Muscle of arm (tissue), 12 donors: ENCODE data around the gene RNF166. TPM values are rescaled to one million over a fixed set of nuclear protein-coding genes. Genes with fewer than 3 reads are reported as not detected.
"Not testable (repeated sequence)": the region's sequence is repeated elsewhere in the genome, so short reads cannot be mapped to it uniquely, and the experiment has no call there.

Source experiments
- DNase-seq: peaks from one replicate; pipeline ENCODE4 v3.0.0-alpha.2; 2013
- polyA plus RNA-seq, 12 donors: library from polyadenylated mRNA; unstranded; fragments of 120-200 nt; gene quantifications; one replicate each; pipeline ENCODE4 v1.2.1, GENCODE V29; 2013; ENCODE audit not compliant: insufficient read length in 12 of 12

Gene RNF166
- polyA plus RNA-seq, 12 donors = 11.5 to 26.9 (median 16.3) TPM; not detected in 2

DNA sequence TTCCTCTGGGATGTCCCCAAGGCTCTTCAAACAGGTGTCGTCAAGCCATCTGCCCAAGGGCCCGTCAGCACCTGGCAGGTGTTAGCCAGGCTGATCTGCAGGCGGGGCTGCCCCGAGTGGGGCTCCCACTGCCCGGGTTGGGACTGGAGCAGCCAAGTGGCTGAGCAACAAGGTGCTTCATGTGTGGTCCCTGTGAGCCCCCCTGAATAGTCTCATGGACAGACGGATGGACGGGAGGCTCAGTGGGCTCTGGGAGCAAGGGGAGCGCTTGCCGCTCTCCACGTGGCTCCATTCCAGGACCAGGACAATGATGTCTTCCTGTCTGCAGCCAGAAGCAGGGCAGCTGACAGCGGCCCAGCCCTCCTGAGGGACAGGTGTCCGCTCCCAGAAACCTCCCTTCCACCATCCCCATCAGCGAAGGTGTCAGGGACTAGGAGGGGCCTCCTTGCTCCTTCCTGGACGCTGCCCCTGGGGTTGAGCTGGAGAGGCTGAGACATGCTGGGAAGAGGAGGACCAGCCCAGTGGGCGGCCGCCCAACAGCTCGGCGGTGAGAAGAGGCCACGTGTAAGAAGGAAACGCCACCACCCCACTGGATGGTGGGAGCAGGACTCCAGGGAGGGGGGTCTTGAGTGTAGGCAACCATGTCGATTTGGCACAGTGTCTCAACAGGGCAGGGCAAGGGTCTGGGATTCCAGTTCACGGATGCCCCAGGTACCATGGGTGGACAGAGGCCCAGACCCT lies 29.5 kb downstream of the RNF166 start:
- no peak for DNase-seq

DNA sequence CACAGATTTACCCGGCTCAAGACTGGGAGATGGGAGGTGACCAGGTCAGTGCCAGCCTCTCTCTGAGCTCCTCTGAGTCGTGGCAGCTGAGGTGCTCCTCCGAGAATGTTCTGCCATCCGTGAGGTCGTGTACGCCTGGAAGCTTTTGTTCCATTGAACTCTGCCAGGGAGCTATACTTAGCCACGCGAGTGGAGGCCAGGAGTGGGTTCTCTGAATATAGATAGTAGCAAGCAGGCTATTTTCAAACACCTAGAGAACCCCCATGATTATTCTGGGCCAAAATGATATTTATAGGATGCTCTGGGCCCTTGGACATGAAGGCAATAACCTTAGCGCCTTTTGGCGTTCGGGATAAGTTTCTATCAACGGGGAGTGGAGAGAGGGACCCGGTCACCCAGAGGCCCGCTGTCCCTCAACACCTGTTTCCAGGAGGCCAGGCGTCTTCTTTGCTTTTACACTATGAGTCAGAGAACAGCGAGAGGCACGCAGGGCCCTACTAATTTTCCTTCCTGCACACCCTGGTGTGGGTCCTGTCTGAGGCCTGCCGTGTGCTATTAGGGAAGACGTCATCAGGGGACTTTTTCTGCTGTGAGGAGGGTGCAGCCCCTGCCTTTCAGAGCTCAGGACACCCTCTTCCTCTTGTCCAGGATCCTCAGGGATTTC lies 32.4 kb downstream of the RNF166 start:
- no peak for DNase-seq

- no peak for DNase-seq
These were observed 33.4 kb downstream of the RNF166 start for GRCh38 chr16:88672776-88673175.

DNA sequence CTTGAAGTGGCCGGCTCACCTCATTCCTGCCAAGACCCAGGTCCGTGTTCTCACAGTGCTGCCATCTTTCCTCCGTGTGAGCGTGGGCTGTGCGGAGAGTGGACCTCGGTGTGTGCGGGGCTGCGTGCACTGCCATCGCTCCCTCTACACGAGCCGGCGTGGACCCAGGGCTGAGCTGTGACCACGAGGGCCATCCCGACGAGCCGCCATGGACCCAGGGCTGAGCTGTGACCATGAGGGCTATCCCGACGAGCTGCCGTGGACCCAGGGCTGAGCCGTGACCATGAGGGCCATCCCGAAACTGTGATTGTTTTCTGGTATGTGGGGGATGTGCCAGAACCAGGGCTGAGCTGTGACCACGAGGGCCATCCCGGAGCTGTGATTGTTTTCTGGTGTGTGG lies 34.4 kb downstream of the RNF166 start:
- DNase-seq = no peak

- no peak for DNase-seq
These were observed 36.2 kb downstream of the RNF166 start for GRCh38 chr16:88669980-88670379.

DNA sequence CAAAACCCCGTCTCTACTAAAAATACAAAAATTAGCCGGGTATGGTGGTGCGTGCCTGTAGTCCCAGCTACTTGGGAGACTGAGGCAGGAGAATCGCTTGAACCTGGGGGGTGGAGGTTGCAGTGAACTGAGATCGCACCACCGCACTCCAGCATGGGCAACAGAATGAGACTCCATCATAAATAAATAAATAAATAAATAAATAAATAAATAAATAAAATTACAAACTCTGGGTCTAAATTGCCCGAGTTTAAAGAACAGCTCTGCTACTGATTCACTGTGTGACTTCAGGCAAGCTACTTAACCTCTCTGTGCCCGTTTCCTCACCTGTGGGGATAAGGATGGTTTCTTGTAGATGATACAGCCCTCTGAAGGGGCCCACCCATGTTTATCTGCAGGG lies 36.7 kb downstream of the RNF166 start:
- DNase-seq = not testable (repeated sequence)

- DNase-seq = no peak
These were observed 38.7 kb downstream of the RNF166 start for GRCh38 chr16:88667461-88667860.

DNA sequence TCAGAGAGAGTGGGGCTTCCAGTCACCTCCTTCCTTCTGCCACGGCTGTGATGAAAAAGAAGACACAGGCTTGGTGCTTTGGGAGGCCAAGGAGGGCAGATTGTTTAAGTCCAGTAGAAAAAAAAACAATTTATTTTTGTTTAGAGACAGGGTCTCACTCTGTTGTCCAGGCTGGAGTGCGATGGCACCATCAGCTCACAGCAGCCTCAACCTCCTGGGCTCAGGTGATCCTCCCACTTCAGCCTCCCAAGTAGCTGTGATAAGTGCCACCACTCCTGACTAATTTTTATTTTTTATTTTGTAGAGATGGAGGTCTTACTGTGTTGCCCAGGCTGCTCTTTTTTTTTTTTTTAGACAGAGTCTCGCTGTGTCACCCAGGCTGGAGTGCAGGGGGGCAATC lies 40.6 kb downstream of the RNF166 start:
- DNase-seq = no peak

DNA sequence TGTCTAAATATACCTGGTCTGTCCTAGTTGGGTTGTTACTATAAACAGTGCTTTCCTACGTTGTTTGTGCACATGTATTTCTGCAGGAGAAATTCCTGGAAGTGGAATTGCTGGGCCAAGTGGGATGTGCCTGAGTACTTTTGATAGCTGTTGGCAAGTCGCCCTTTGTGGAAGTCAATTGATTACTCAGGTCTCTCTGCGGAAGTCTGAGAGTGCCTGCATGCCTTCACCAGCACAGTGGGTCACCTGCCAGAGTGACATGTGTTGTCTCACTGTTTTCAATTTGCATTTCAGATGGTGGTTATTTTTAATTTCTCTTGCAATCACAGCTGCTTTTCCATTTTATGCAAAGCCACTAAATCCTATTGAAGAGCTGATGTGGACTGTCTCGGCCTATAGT lies 41.1 kb downstream of the RNF166 start:
- no peak for DNase-seq

DNA sequence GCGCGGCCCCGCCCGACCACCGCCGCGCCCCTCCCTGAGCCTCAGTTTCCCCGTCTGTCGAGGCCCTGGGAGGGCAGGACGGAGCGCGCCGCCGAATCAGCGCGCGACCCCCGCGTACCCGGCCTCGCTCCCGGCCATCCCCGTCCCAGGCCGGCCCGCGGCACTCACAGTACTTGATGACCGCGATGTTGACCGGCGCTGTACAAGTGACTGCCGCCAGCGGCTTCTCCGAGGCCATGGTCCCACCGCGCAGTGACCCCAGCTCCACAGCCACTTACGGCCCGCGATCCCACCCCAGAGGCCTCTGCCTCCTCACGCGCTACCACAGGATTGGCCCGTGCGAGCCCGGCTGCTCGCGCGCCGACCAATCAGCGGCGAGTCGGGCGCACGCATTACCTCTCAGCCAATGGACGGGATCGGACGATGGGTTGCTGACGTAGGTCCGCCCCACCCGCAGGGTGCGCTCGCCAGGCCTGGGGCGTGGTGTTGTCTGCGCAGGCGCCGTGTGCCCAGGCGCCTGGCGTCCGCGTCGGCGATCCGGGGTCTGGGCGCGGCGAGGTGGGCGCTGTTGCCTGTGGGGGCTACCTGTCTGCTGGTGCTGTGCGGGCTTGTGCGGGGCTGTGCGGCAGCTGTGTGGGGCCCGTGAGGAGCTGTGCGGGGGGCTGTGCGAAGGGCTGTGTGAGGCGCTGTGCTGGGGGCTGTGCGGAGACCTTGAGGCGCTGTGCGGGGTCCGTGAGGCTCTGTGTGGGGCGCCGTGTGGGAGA lies 43.2 kb downstream of the RNF166 start, which contains the start of gene MVD:
Gene MVD (minus strand): TSS at position 249 of the 764 bp plus-strand sequence. CDS start 11 bp downstream, at position 238.
- peak; percentile 98 for DNase-seq

DNA sequence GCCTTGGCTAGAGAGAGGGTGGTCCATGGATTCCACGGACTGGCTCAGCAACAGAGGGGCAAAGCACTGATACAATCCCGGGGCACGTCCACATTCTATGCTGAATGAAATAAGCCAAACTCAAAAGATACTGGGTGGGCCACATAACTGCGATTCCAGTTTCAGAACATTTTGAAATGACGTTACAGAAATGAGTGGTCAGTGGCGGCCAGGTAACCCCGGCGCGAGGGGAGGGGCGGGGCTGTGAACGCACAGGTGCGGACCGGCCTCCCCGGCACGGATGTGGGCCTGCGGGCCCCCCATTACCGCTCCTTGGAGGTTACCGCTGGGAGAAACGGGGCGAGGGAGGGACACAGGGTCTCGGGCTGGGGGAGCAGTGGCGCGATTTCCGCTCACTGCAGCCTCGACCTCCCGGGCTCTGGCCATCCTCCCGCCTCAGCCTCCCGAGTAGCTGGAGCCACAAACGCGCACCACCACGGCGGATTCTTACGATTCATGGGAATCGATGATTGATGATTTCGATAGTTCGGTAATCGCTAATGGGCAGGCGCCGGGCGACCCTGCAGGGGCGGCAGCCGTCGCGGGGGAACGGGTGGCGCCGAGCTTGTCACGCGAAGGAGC lies 43.9 kb downstream of the RNF166 start:
- no peak for DNase-seq

DNA sequence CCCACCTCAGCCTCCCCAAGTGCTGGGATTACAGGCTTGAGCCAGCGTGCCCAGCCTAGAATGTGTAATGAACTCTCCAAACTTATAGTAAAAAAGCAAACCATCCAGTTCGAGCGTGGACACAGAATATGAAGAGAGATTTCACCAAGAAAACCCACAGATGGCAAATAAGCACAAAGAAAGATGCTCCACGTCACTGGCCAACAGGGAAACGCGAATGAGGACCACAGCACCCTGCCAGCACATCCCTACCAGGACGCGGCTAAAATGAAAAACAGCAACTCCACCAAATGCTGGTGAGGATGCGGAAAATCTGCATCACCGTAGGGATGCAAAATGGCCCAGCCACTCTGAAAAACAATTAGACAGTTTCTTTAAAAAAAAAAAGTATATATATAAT lies 44.7 kb downstream of the RNF166 start:
- no peak for DNase-seq

GRCh38 chr16:88659160-88659559 lies 47.0 kb downstream of the RNF166 start:
- DNase-seq = no peak

DNA sequence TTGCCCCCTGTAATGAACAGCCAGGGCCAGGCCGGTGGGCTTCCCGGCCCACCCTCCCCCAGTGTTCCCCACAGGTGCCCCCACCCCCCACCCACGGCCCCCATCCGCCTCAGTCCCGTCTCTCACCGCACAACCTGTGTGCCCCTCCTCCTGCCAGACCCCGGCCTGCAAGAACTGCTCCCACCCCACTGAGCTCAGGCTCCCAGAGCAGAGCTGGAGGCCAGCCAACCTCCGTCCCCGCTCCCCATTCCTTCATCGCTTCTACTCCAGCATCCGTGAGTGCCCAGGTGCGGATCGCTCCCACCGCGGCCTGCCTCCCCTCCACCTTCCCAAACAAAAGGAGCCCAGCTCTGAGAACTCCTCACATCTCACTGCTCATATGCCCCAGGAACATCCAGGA lies 47.5 kb downstream of the RNF166 start:
- DNase-seq = no peak

GRCh38 chr16:88657371-88657770 lies 48.8 kb downstream of the RNF166 start:
- no peak for DNase-seq

DNA sequence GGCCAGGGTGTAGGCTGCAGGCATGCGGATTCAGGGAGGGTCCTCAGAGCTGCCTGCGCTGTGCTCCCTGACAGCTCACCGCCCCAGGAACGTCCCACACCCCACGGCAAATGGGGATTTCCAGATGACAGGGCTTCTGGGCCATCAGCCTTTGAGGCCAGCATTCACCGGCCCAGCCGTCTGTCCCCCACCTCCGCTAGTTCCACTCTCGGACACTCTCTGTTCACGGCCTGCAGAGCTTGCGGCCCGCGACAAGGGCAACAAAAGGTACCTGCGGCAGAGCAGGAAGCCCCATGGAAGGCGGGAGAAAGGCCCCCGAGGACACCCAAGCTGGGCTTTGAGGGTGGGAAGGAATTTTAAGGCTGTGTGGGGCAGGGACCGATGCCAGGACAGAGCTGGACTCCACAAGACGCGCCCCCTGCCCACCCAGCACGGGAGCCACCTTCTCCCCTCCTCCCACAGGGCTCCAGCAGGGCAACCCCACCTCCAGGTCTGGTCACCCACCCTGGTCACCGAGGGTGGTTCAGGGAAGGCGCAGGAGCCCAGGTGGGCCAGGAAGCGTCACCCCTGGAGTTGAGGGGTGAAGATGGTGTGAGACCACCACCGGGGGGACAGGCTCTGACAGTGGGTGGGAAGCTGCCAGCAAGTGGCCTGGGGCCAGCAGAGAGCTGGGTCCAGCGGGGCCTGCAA lies 49.8 kb downstream of the RNF166 start:
- DNase-seq = no peak

DNA sequence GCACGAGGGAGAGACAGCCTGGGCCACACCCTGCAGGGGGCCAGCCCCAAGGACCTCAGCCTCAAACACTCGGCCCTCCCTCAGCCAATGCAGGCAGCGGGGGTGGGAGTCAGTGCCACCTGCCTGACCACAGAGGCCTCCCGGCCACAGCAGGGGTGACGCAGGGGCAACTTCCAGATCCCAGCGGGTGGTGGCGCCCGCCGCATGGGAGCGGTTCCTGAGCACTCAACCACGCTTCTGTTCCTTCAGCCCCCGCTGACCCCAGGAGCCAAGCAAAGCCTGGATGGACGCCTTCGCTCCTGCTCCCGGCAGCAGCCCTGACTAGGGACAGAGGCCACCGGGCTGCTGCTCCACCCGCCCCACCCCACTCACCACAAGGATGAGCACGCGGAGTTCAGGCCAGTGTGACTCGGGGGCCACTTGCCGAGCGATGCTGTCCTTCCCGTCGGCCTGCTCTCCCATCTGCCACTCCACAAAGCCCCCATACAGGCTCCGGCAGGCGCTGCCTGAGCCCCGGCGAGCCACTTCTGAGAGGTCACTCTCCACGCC lies 50.4 kb downstream of the RNF166 start:
- DNase-seq = no peak

DNA sequence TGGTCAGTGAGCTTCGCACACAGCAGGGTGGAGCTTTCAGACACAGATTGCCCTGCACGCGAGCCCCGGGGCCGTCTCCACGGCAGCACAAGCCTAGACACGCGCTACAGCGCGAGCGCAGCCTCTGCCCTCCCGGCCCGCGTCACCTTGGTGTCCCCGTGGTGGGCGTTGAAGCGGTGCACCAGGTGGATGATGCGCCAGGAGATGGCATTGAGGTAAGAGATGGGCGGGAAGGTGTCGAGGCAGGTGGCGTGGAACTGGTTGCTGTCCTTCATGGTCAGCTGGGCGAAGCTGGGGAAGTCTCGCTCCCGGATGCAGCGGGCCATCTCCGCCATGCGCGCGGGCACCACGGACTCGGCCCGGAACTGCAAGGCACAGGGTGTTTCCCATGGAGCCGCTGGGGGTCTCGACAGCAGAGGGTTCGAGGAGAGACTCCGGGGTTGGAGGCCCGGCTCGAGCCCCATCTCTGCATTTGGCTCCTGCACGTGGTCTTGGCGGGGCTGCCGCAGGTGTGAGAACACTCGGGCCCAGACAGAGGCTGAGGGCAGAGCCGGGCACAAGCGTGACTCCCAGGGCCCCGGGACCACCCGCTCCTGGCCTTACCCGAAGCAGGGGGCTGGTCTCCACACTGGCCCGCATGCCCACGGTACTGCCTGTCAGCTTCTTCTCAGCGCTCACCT lies 51.0 kb downstream of the RNF166 start:
- no peak for DNase-seq

DNA sequence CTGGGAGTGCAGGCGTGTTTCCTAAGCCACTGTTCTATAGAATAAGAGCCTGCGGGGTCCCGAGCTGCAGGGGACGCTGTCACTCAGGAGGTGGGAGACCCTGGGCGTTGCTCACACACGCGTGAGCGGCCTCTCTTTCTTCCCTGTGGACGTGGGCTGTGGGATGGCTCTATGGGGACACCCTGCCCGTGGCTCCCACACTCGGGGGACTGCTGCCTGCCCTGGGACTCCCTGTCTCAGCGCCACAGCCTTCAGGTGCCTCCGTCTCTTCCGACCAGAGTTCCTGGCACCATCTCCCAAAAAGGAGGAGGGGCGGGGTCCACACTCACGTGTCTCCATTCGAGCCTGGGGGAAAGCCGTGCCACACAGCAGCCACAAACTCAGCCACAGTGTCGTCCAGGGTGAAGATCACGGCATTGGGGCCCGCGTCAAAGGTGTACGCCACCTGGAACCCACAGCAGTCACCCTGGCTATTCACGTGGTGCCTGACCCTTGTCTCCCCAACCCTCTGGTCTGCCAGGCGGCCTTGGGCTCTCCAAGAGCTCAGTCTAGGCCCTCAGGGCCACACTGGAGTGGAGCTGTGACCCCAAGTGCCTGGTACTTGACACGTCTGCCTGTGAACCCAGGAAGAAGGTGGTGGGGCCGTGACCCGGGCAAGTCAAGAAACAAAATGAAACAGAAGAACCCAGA lies 51.7 kb downstream of the RNF166 start:
- DNase-seq = no peak
